GM21528 (cell line): ENCODE data around the gene NDN.
"Not testable (repeated sequence)": the region's sequence is repeated elsewhere in the genome, so short reads cannot be mapped to it uniquely, and the experiment has no call there.

ENCODE experiments used
- ATAC-seq: cut with Tn5 transposase; IDR thresholded peaks from one replicate; pipeline ENCODE4 v1.9.1; 2021; ENCODE audit warnings: mild to moderate bottlenecking, moderate library complexity; ENCODE audit not compliant: unreplicated experiment, low FRiP score

Gene NDN

GRCh38 chr15:23687143-23687470 lies at the start of gene NDN:
Gene NDN, minus strand, starts transcription at chr15:23687305. Its CDS starts 88 bp downstream, at chr15:23687217.
- ATAC-seq = no peak

- no peak for ATAC-seq
Observed at GRCh38 chr15:23736033-23736673, 49.0 kb upstream of the NDN start.

- ATAC-seq = no peak
Observed at GRCh38 chr15:23734862-23735261, 47.8 kb upstream of the NDN start.

- not testable (repeated sequence) for ATAC-seq
Observed at GRCh38 chr15:23713874-23714656, 27.0 kb upstream of the NDN start.

- no peak for ATAC-seq
Observed at GRCh38 chr15:23708332-23708731, 21.2 kb upstream of the NDN start.

- ATAC-seq = no peak
Observed at GRCh38 chr15:23695282-23695681, 8.2 kb upstream of the NDN start.

GRCh38 chr15:23694592-23694991 lies 7.5 kb upstream of the NDN start:
- ATAC-seq = no peak

GRCh38 chr15:23690450-23690852 lies 3.3 kb upstream of the NDN start:
- no peak for ATAC-seq

- no peak for ATAC-seq
Observed at GRCh38 chr15:23690015-23690414, 2.9 kb upstream of the NDN start.

- no peak for ATAC-seq
Observed at GRCh38 chr15:23686466-23687142, 501 bp downstream of the NDN start.

- no peak for ATAC-seq
Observed at GRCh38 chr15:23671481-23671880, 15.6 kb downstream of the NDN start.

- no peak for ATAC-seq
Observed at GRCh38 chr15:23670970-23671369, 16.1 kb downstream of the NDN start.

GRCh38 chr15:23663232-23663631 lies 23.9 kb downstream of the NDN start:
- ATAC-seq = no peak

- no peak for ATAC-seq
Observed at GRCh38 chr15:23648920-23649515, 38.1 kb downstream of the NDN start.

GRCh38 chr15:23647421-23648370 lies 39.4 kb downstream of the NDN start, which contains the start of gene MAGEL2:
Gene MAGEL2, minus strand, starts transcription at chr15:23647867. Its CDS starts 125 bp downstream, at chr15:23647742.
- ATAC-seq = no peak

GRCh38 chr15:23647001-23647295 lies 40.2 kb downstream of the NDN start:
- no peak for ATAC-seq

- ATAC-seq = no peak
Observed at GRCh38 chr15:23646165-23647000, 40.7 kb downstream of the NDN start.

GRCh38 chr15:23645371-23646164 lies 41.5 kb downstream of the NDN start:
- no peak for ATAC-seq

- ATAC-seq = no peak
Observed at GRCh38 chr15:23644829-23645228, 42.3 kb downstream of the NDN start.
